HepG2 (cell line): ENCODE data around the gene FETUB. TPM values are rescaled to one million over a fixed set of nuclear protein-coding genes. Genes with fewer than 3 reads are reported as not detected.
A peak's percentile ranks its signal among the peaks of the same experiment; 100 is the strongest.

Experiments
- ATF7-NPFF ChIP-seq: sonication (generic); formaldehyde crosslinking; IDR thresholded peaks from 2 replicates; pipeline ENCODE4 v1.8.1; 2023; ENCODE audit warnings: mild to moderate bottlenecking, low read depth, missing genetic modification reagents, moderate library complexity
- BHLHE40 ChIP-seq: IDR thresholded peaks from 2 replicates; pipeline ENCODE4 v1.6.1; 2011; ENCODE audit warnings: low read length, improper control_type of control experiment
- CEBPB ChIP-seq: IDR thresholded peaks from 2 replicates; pipeline ENCODE4 v1.6.1; 2011; ENCODE audit warnings: low read depth, low read length, improper control_type of control experiment, borderline replicate concordance
- GATAD2A ChIP-seq: IDR thresholded peaks from 2 replicates; pipeline ENCODE4 v1.6.1; 2016
- HOXA3 ChIP-seq: sonication (generic); formaldehyde crosslinking; IDR thresholded peaks from 2 replicates; pipeline ENCODE4 v1.5.0; 2020; ENCODE audit warnings: missing genetic modification reagents
- KLF16 ChIP-seq, 2 experiments: sonication (generic) in 1 of 2; formaldehyde crosslinking in 1 of 2; IDR thresholded peaks; 2 replicates each; pipeline versions ENCODE4 v1.6.1 to v1.8.0; 2016 to 2023; ENCODE audit warnings: missing genetic modification reagents in 2 of 2, missing compliant biosample characterization in 1 of 2
- NCOR1 ChIP-seq: fragments of 200-600 bp; sonication (generic); IDR thresholded peaks from 2 replicates; pipeline ENCODE4 v1.7.0; 2017; ENCODE audit warnings: antibody characterized with exemption, low read length, borderline replicate concordance
- SIX1 ChIP-seq: sonication (generic); formaldehyde crosslinking; IDR thresholded peaks from 2 replicates; pipeline ENCODE4 v1.4.0; 2020; ENCODE audit warnings: missing genetic modification reagents, borderline replicate concordance
- SNAPC2 ChIP-seq: sonication (generic); formaldehyde crosslinking; IDR thresholded peaks from 2 replicates; pipeline ENCODE4 v1.8.1; 2022; ENCODE audit warnings: mild to moderate bottlenecking, missing genetic modification reagents
- SSRP1 ChIP-seq: IDR thresholded peaks from 2 replicates; pipeline ENCODE4 v1.6.1; 2016; ENCODE audit warnings: control low read depth
- ZBTB8A ChIP-seq: sonication (generic); formaldehyde crosslinking; IDR thresholded peaks from 2 replicates; pipeline ENCODE4 v1.4.0; 2020; ENCODE audit warnings: mild to moderate bottlenecking, low read depth, missing genetic modification reagents, borderline replicate concordance
- ZNF3 ChIP-seq: IDR thresholded peaks from 2 replicates; pipeline ENCODE4 v1.7.0; 2017; ENCODE audit warnings: inconsistent platforms
- ZNF7 ChIP-seq: IDR thresholded peaks from 2 replicates; pipeline ENCODE4 v1.6.1; 2016; ENCODE audit warnings: missing biosample characterization, missing genetic modification reagents
- ZSCAN29 ChIP-seq: sonication (generic); formaldehyde crosslinking; conservative IDR thresholded peaks from 2 replicates; pipeline ENCODE4 v1.4.0; 2020; ENCODE audit warnings: mild to moderate bottlenecking, missing genetic modification reagents
- polyA plus RNA-seq, 8 experiments: library from polyadenylated mRNA; depleted of rRNA in 3 of 8; stranded (reverse) in 7 of 8; unstranded in 1 of 8; fragments of >200 nt; fragmentation: Illumina TruSeq in 4 of 8; extraction: Trizol in 4 of 8; gene quantifications; 2 replicates each; pipeline versions ENCODE4 v1.2.1 to v1.2.3, GENCODE V29; 2011 to 2016; ENCODE audit warnings: low read depth in 4 of 8, missing spikeins in 1 of 8, mixed read lengths in 1 of 8; ENCODE audit not compliant: insufficient read depth in 1 of 8
- total RNA-seq, 5 experiments: library from RNA; depleted of rRNA; stranded (reverse); fragments of >200 nt; fragmentation: Illumina TruSeq; extraction: Trizol; gene quantifications; 2 replicates each; pipeline ENCODE4 v1.2.3, GENCODE V29; 2016; ENCODE audit warnings: low read depth in 1 of 5
- TF ChIP-seq, protein P1 (sequence below): IDR thresholded peaks from 2 replicates; pipeline ENCODE4 v1.4.0; 2020; ENCODE audit warnings: mild to moderate bottlenecking, missing genetic modification reagents
- TF ChIP-seq, protein P2 (sequence below): IDR thresholded peaks from 2 replicates; pipeline ENCODE4 v1.6.1; 2016; ENCODE audit warnings: mild to moderate bottlenecking
- TF ChIP-seq, protein P3 (sequence below): sonication (generic); formaldehyde crosslinking; IDR thresholded peaks from 2 replicates; pipeline ENCODE4 v1.4.0; 2020; ENCODE audit warnings: mild to moderate bottlenecking, missing genetic modification reagents
- TF ChIP-seq, protein P4 (sequence below): sonication (generic); formaldehyde crosslinking; IDR thresholded peaks from 2 replicates; pipeline ENCODE4 v1.4.0; 2020; ENCODE audit warnings: missing genetic modification reagents

The FETUB gene
- total and polyA plus RNA-seq, 2 of the 13 experiments (the other 11 are each of a cell fraction or from before 2014, with no cell fraction given): 2.1 to 4.4 TPM

DNA sequence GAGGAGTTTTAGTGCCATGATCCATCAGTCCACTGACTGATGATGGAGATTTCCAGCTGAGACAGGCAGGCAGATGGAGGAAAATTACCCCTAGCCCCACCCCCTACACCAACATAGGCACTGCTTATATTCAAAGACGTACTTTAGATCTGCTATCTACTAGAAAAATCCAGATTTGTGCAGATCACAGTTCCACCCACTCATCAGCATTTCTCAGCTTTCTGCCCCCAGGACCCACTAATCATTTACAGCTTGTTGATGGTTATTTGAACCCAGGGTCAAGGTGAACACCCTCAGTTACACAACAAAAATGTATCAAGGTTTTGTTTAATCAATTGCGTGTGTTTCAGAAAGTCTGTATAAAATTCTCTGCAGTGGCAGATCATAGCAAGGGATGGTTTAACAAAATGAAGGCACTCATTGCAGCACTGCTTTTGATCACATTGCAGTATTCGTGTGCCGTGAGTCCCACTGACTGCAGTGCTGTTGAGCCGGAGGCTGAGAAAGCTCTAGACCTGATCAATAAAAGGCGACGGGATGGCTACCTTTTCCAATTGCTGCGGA, 25.5 kb downstream of the FETUB start, which contains the start of gene HRG (continued):
- TF ChIP-seq CEBPB (peak; percentile 29; the same call in 1 of the 2 replicates), ATF7-NPFF (CRISPR knock-in tag) (no peak), SNAPC2 (CRISPR knock-in tag) (no peak), ZNF7 (CRISPR knock-in tag) (no peak), HOXA3 (no peak), GATAD2A (0 out of 2 replicates have a peak, but pooled peaks have one; percentile 20), ZBTB8A (CRISPR knock-in tag) (no peak), SIX1 (no peak), ZSCAN29 (CRISPR knock-in tag) (no peak), ZNF3 (CRISPR knock-in tag) (no peak), BHLHE40 (no peak), SSRP1 (CRISPR knock-in tag) (no peak), KLF16 (CRISPR knock-in tag; IDR thresholded peaks at IDR 0.05) (no peak), NCOR1 (peak; percentile 78; the same call in 1 of the 2 replicates)
- TF ChIP-seq, protein P1, sequence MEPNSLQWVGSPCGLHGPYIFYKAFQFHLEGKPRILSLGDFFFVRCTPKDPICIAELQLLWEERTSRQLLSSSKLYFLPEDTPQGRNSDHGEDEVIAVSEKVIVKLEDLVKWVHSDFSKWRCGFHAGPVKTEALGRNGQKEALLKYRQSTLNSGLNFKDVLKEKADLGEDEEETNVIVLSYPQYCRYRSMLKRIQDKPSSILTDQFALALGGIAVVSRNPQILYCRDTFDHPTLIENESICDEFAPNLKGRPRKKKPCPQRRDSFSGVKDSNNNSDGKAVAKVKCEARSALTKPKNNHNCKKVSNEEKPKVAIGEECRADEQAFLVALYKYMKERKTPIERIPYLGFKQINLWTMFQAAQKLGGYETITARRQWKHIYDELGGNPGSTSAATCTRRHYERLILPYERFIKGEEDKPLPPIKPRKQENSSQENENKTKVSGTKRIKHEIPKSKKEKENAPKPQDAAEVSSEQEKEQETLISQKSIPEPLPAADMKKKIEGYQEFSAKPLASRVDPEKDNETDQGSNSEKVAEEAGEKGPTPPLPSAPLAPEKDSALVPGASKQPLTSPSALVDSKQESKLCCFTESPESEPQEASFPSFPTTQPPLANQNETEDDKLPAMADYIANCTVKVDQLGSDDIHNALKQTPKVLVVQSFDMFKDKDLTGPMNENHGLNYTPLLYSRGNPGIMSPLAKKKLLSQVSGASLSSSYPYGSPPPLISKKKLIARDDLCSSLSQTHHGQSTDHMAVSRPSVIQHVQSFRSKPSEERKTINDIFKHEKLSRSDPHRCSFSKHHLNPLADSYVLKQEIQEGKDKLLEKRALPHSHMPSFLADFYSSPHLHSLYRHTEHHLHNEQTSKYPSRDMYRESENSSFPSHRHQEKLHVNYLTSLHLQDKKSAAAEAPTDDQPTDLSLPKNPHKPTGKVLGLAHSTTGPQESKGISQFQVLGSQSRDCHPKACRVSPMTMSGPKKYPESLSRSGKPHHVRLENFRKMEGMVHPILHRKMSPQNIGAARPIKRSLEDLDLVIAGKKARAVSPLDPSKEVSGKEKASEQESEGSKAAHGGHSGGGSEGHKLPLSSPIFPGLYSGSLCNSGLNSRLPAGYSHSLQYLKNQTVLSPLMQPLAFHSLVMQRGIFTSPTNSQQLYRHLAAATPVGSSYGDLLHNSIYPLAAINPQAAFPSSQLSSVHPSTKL (CRISPR knock-in tag): peak; percentile 81
- TF ChIP-seq, protein P2, sequence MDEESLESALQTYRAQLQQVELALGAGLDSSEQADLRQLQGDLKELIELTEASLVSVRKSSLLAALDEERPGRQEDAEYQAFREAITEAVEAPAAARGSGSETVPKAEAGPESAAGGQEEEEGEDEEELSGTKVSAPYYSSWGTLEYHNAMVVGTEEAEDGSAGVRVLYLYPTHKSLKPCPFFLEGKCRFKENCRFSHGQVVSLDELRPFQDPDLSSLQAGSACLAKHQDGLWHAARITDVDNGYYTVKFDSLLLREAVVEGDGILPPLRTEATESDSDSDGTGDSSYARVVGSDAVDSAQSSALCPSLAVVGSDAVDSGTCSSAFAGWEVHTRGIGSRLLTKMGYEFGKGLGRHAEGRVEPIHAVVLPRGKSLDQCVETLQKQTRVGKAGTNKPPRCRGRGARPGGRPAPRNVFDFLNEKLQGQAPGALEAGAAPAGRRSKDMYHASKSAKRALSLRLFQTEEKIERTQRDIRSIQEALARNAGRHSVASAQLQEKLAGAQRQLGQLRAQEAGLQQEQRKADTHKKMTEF (CRISPR knock-in tag): no peak
- TF ChIP-seq, protein P3, sequence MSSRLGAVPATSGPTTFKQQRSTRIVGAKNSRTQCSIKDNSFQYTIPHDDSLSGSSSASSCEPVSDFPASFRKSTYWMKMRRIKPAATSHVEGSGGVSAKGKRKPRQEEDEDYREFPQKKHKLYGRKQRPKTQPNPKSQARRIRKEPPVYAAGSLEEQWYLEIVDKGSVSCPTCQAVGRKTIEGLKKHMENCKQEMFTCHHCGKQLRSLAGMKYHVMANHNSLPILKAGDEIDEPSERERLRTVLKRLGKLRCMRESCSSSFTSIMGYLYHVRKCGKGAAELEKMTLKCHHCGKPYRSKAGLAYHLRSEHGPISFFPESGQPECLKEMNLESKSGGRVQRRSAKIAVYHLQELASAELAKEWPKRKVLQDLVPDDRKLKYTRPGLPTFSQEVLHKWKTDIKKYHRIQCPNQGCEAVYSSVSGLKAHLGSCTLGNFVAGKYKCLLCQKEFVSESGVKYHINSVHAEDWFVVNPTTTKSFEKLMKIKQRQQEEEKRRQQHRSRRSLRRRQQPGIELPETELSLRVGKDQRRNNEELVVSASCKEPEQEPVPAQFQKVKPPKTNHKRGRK (CRISPR knock-in tag): no peak
- TF ChIP-seq, protein P4, sequence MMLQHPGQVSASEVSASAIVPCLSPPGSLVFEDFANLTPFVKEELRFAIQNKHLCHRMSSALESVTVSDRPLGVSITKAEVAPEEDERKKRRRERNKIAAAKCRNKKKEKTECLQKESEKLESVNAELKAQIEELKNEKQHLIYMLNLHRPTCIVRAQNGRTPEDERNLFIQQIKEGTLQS (CRISPR knock-in tag): no peak
